Body of pancreas (tissue), 4 donors: ENCODE data around the gene ADAM11. TPM values are rescaled to one million over a fixed set of nuclear protein-coding genes. Genes with fewer than 3 reads are reported as not detected.

ENCODE experiments used
- ATAC-seq: fragments of 150-250 bp; one replicate; pipeline ENCODE4 v1.9.1; 2016
- DNase-seq, 4 donors: peaks; one replicate each; pipeline ENCODE4 v3.0.0-alpha.2; 2019
- H3K27ac ChIP-seq, 4 donors: fragments of 200-600 bp; sonication (generic); 1 replicate in 3 of 4; 2 replicates in 1 of 4; pipeline versions ENCODE4 v1.5.1 to v1.6.1; 2016 to 2019; ENCODE audit warnings: mild to moderate bottlenecking in 1 of 4, mixed read lengths in 1 of 4, moderate library complexity in 1 of 4
- H3K27me3 ChIP-seq, 2 donors: fragments of 200-600 bp; sonication (generic); one replicate each; pipeline ENCODE4 v1.6.0; 2016; ENCODE audit warnings: mild to moderate bottlenecking in 1 of 2
- H3K36me3 ChIP-seq, 2 donors: fragments of 200-600 bp; sonication (generic); replicated peaks in 1 of 2; 2 replicates each; pipeline ENCODE4 v1.5.1; 2016; ENCODE audit warnings: low read depth in 2 of 2; ENCODE audit not compliant: insufficient read depth in 1 of 2
- H3K4me1 ChIP-seq: fragments of 200-600 bp; sonication (generic); one replicate; pipeline ENCODE4 v1.6.0; 2016
- H3K4me3 ChIP-seq, 2 donors: fragments of 200-600 bp; sonication (generic); 1 replicate in 1 of 2; 2 replicates in 1 of 2; pipeline ENCODE4 v1.5.1; 2016 to 2019
- H3K9me3 ChIP-seq, 3 donors: fragments of 200-600 bp; sonication (generic); 1 replicate in 2 of 3; 2 replicates in 1 of 3; pipeline ENCODE4 v1.5.1; 2016
- POLR2A ChIP-seq, 3 donors: fragments of 450-650 bp; IDR thresholded peaks; one replicate each; pipeline ENCODE4 v1.6.1; 2016; ENCODE audit warnings: antibody characterized with exemption in 3 of 3, mild to moderate bottlenecking in 2 of 3
- WGBS, 2 donors: methylation state at CpG; one replicate each; pipeline ENCODE4 v1.1.5; 2017; 5-methylcytosine and 5-hydroxymethylcytosine counted together
- intact Hi-C: fragments of 100-400 bp; cut with DNase I; formaldehyde crosslinking; loops from one replicate; pipeline ENCODE4 v1.15.1; 2023
- total RNA-seq, 2 donors: library from RNA; depleted of rRNA; stranded (reverse); fragments of >200 nt; gene quantifications; one replicate each; pipeline ENCODE4 v1.1.0, GENCODE V29; 2016
- TF ChIP-seq, protein P1 (sequence below), 7 experiments: fragments of 450-650 bp in 4 of 7; fragments of 200-600 bp in 3 of 7; sonication (generic) in 3 of 7; IDR thresholded peaks; one replicate each; pipeline ENCODE4 v1.5.1; 2016 to 2019; ENCODE audit warnings: antibody characterized with exemption in 7 of 7

The ADAM11 gene
- total RNA-seq, 2 donors from 2014 or later: under 0.01 TPM

DNA sequence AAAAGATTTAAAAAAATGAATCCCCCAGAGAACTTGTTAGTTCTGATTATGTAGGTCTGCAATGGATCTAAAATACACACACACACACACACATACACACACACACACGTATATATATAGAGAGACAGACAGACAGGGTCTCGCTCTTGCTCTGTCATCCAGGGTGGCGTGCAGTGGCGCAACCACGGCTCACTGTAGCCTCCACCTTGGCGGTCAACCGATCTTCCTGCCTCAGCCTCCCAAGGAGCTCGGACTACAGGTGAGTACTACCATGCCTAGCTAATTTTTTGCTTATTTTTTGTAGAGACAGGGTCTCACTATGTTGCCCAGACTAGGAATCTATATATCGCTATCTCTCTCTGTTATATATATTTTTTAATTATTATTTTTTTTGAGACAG lies 37.9 kb downstream of the ADAM11 start:
- H3K27ac ChIP-seq: no peak overlapping the region

GRCh38 chr17:44797802-44798201 lies 39.0 kb downstream of the ADAM11 start:
- H3K4me1 ChIP-seq: no peaks in the 10 kb centered on the region
- no peak overlapping the region for H3K27ac ChIP-seq
- 76 to 80% methylated on average over 10 to 11 of the region's 11 CpGs for WGBS, 2 donors
- H3K4me3 ChIP-seq: no peak overlapping the region
- no peaks in the 10 kb centered on the region for H3K27me3 ChIP-seq
- DNase-seq (no peak), ATAC-seq (no peak)
- no peaks in the 10 kb centered on the region for H3K36me3 ChIP-seq
- H3K9me3 ChIP-seq: no peaks in the 10 kb centered on the region
- intact Hi-C loops: no loop called here
- TF ChIP-seq, protein P1, sequence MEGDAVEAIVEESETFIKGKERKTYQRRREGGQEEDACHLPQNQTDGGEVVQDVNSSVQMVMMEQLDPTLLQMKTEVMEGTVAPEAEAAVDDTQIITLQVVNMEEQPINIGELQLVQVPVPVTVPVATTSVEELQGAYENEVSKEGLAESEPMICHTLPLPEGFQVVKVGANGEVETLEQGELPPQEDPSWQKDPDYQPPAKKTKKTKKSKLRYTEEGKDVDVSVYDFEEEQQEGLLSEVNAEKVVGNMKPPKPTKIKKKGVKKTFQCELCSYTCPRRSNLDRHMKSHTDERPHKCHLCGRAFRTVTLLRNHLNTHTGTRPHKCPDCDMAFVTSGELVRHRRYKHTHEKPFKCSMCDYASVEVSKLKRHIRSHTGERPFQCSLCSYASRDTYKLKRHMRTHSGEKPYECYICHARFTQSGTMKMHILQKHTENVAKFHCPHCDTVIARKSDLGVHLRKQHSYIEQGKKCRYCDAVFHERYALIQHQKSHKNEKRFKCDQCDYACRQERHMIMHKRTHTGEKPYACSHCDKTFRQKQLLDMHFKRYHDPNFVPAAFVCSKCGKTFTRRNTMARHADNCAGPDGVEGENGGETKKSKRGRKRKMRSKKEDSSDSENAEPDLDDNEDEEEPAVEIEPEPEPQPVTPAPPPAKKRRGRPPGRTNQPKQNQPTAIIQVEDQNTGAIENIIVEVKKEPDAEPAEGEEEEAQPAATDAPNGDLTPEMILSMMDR (IDR thresholded peaks at IDR 0.05): no peak
- TF ChIP-seq POLR2A (IDR thresholded peaks at IDR 0.05): no peak

More for the DNA sequence above, 37.9 kb downstream of the ADAM11 start:
- Histone ChIP-seq H3K4me3 (no peak overlapping the region), H3K4me1 (no peaks in the 10 kb centered on the region), H3K27me3 (no peaks in the 10 kb centered on the region), H3K36me3 (no peaks in the 10 kb centered on the region), H3K9me3 (no peaks in the 10 kb centered on the region)
- 84 to 88% methylated on average over 9 of the region's 9 CpGs for WGBS, 2 donors
- intact Hi-C loops: no loop called here
- DNase-seq: no peak
- TF ChIP-seq, protein P1 (IDR thresholded peaks at IDR 0.05): no peak
- TF ChIP-seq POLR2A (IDR thresholded peaks at IDR 0.05): no peak
- no peak for ATAC-seq

DNA sequence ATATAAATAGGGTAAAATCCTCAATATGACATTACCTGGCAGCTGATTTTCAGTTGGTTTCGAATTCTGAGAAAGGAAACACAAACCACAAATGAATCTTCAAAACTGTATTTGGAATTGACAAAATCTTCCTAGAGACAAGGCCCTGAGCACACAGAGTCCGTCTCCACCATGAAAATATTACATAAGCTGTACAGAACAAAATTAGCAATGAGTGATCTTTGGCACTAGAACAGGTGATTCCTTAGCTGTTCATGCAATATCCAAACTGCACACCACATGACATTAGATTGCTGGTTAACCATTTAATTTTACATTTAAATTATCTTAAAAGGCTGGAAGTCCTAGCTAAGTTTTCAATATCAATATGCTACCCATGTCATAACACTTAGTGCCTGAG lies 39.6 kb downstream of the ADAM11 start:
- H3K4me1 ChIP-seq: no peaks in the 10 kb centered on the region
- TF ChIP-seq, protein P1 (IDR thresholded peaks at IDR 0.05): no peak
- no peak for TF ChIP-seq POLR2A (IDR thresholded peaks at IDR 0.05)
- H3K4me3 ChIP-seq: no peak overlapping the region
- H3K27ac ChIP-seq: no peak overlapping the region
- 49 to 57% methylated on average over 2 of the region's 2 CpGs for WGBS, 2 donors
- no peak for DNase-seq
- no peaks in the 10 kb centered on the region for H3K27me3 ChIP-seq
- no peaks in the 10 kb centered on the region for H3K36me3 ChIP-seq
- H3K9me3 ChIP-seq: no peaks in the 10 kb centered on the region
- ATAC-seq: no peak
- intact Hi-C loops: no loop called here

DNA sequence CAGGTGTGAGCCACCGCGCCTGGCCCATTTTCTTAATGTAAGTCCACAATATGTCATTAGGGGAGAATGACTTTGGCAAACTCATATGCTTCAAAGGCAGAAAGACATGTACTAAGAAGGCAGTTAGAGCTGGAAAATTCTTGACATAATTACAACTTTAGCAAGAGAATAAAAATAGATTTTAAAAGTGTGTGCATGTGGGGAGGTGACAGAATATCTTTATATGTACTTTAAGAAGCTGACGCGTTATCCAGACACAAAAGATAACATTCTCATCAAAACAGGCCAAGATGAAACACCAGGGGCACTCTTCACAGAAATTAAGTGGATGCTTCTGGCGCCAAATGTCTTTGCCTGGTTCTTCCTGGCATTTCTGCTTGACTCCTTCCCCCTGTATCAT lies 43.1 kb downstream of the ADAM11 start:
- Histone ChIP-seq H3K36me3 (no peaks in the 10 kb centered on the region), H3K4me3 (no peak overlapping the region), H3K9me3 (no peaks in the 10 kb centered on the region), H3K27ac (no peak overlapping the region), H3K27me3 (no peaks in the 10 kb centered on the region), H3K4me1 (no peaks in the 10 kb centered on the region)
- TF ChIP-seq, protein P1 (IDR thresholded peaks at IDR 0.05): no peak
- TF ChIP-seq POLR2A (IDR thresholded peaks at IDR 0.05): no peak
- DNase-seq (no peak), ATAC-seq (no peak)
- 86 to 94% methylated on average over 5 of the region's 5 CpGs for WGBS, 2 donors
- intact Hi-C loops: no loop called here

DNA sequence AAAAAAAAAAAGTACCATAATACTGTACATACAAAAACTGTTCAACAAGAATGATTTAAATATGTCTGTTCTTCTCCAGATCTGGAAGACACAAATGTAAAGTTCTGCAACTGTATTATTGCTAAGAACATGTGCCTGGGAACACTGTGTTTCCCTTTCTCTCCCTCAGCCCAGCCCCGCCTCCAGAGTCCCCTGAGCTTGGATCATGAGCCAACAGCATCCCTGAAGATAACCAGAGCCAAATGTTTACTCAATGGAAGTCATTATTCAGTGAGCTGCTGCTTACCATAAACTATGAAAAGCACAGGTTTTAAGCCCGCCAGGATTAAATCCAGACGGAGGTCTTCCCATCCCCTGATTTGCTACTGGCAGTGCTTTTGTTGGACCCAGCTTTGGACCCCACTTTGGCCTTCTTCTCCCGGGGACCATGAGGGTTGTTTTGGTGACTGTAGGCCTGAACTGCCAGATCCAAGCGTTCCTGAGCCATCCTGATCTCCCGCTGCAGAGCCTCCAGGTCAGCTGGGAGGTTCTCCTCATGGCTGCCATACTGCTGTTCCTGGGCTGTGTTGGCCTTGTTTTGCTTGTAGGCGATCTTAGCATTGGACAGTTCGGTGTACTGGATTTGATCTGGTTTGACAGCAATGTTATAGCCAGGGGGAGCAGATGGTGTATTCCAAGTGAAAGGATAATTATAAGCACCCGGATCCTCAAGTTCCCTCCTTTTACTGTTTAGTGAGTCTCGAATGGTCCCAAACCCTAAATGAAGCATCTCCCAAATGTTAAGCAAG lies 45.7 kb downstream of the ADAM11 start:
- Histone ChIP-seq H3K27ac (no peak overlapping the region), H3K4me1 (no peaks in the 10 kb centered on the region), H3K27me3 (no peaks in the 10 kb centered on the region), H3K4me3 (no peak overlapping the region), H3K9me3 (no peaks in the 10 kb centered on the region), H3K36me3 (no peaks in the 10 kb centered on the region)
- 70 to 72% methylated on average over 10 of the region's 10 CpGs for WGBS, 2 donors
- intact Hi-C loops: no loop called here
- DNase-seq (no peak), ATAC-seq (no peak)
- TF ChIP-seq, protein P1 (IDR thresholded peaks at IDR 0.05): no peak
- TF ChIP-seq POLR2A (IDR thresholded peaks at IDR 0.05): no peak
